H9 (cell line): Measurements from ENCODE around the gene PTPRF. TPM values are rescaled to one million over a fixed set of nuclear protein-coding genes. Genes with fewer than 3 reads are reported as not detected.

Source experiments
- DNase-seq: peaks from one replicate; pipeline ENCODE4 v3.0.0-alpha.2; 2017
- H2AFZ ChIP-seq: one replicate; pipeline ENCODE4 v1.6.1; 2013; ENCODE audit warnings: mild to moderate bottlenecking, low read length, control low read depth, moderate library complexity
- H2AK5ac ChIP-seq: 2 replicates; pipeline ENCODE4 v1.6.1; 2013; ENCODE audit warnings: low read length, control low read depth, mixed read lengths; ENCODE audit not compliant: insufficient read length
- H2BK120ac ChIP-seq: one replicate; pipeline ENCODE4 v1.6.1; 2013; ENCODE audit warnings: low read depth, mild to moderate bottlenecking, low read length, control low read depth, inconsistent platforms; ENCODE audit not compliant: poor library complexity, severe bottlenecking
- H2BK12ac ChIP-seq: 2 replicates; pipeline ENCODE4 v1.6.1; 2013; ENCODE audit warnings: low read length, control low read depth, mixed read lengths, low read depth; ENCODE audit not compliant: insufficient read length
- H2BK15ac ChIP-seq: 2 replicates; pipeline ENCODE4 v1.6.1; 2013; ENCODE audit warnings: low read depth, low read length, control low read depth
- H2BK20ac ChIP-seq: one replicate; pipeline ENCODE4 v1.6.1; 2013; ENCODE audit warnings: low read depth, mild to moderate bottlenecking, low read length, control low read depth, inconsistent platforms; ENCODE audit not compliant: poor library complexity, severe bottlenecking
- H2BK5ac ChIP-seq: 2 replicates; pipeline ENCODE4 v1.6.1; 2013; ENCODE audit warnings: low read length, control low read depth, mixed read lengths; ENCODE audit not compliant: insufficient read length
- H3K14ac ChIP-seq: 2 replicates; pipeline ENCODE4 v1.6.1; 2013; ENCODE audit warnings: low read length, control low read depth; ENCODE audit not compliant: insufficient read depth
- H3K18ac ChIP-seq: 2 replicates; pipeline ENCODE4 v1.6.1; 2013; ENCODE audit warnings: low read depth, mild to moderate bottlenecking, mixed read lengths, low read length, control low read depth; ENCODE audit not compliant: insufficient read length
- H3K23ac ChIP-seq: 2 replicates; pipeline ENCODE4 v1.6.1; 2013; ENCODE audit warnings: low read length, control low read depth, mixed read lengths, low read depth; ENCODE audit not compliant: insufficient read length
- H3K23me2 ChIP-seq: 2 replicates; pipeline ENCODE4 v1.6.1; 2013; ENCODE audit warnings: low read depth, mild to moderate bottlenecking, mixed read lengths, low read length, control low read depth; ENCODE audit not compliant: insufficient read length, poor library complexity, severe bottlenecking
- H3K27ac ChIP-seq: 2 replicates; pipeline ENCODE4 v1.5.1; 2013; ENCODE audit warnings: low read length, control low read depth, mixed read lengths, low read depth; ENCODE audit not compliant: insufficient read length
- H3K27me3 ChIP-seq: 2 replicates; pipeline ENCODE4 v1.6.1; 2013; ENCODE audit warnings: low read length, control low read depth, inconsistent platforms; ENCODE audit not compliant: insufficient read depth
- H3K4ac ChIP-seq: 2 replicates; pipeline ENCODE4 v1.6.1; 2013; ENCODE audit warnings: low read depth, mild to moderate bottlenecking, control low read depth, inconsistent platforms, low read length, moderate library complexity
- H3K4me1 ChIP-seq: 2 replicates; pipeline ENCODE4 v1.6.1; 2013; ENCODE audit warnings: low read length, control low read depth, inconsistent platforms; ENCODE audit not compliant: insufficient read depth
- H3K4me2 ChIP-seq: 2 replicates; pipeline ENCODE4 v1.6.1; 2013; ENCODE audit warnings: low read length, control low read depth, mixed read lengths; ENCODE audit not compliant: insufficient read length, insufficient read depth
- H3K56ac ChIP-seq: 2 replicates; pipeline ENCODE4 v1.6.1; 2013; ENCODE audit warnings: low read depth, mild to moderate bottlenecking, mixed read lengths, low read length, control low read depth; ENCODE audit not compliant: insufficient read length
- H3K79me1 ChIP-seq: 2 replicates; pipeline ENCODE4 v1.6.1; 2013; ENCODE audit warnings: low read depth, mild to moderate bottlenecking, moderate library complexity, low read length, control low read depth, inconsistent platforms; ENCODE audit not compliant: insufficient read depth, poor library complexity, severe bottlenecking
- H3K79me2 ChIP-seq: 2 replicates; pipeline ENCODE4 v1.6.1; 2013; ENCODE audit warnings: low read length, control low read depth, inconsistent platforms; ENCODE audit not compliant: insufficient read depth
- H3K9ac ChIP-seq: 2 replicates; pipeline ENCODE4 v1.6.1; 2013; ENCODE audit warnings: low read length, control low read depth, mixed read lengths; ENCODE audit not compliant: insufficient read length; ENCODE audit errors: extremely low read depth
- H3K9me3 ChIP-seq: one replicate; pipeline ENCODE4 v1.6.1; 2013; ENCODE audit warnings: low read depth, low read length, inconsistent platforms; ENCODE audit not compliant: control insufficient read depth
- H3T11ph ChIP-seq: one replicate; pipeline ENCODE4 v1.6.1; 2013; ENCODE audit warnings: mild to moderate bottlenecking, low read length, control low read depth, inconsistent platforms
- H4K20me1 ChIP-seq: one replicate; pipeline ENCODE4 v1.6.1; 2013; ENCODE audit not compliant: control insufficient read depth, insufficient read length, insufficient read depth
- H4K5ac ChIP-seq: 2 replicates; pipeline ENCODE4 v1.6.1; 2013; ENCODE audit warnings: low read depth, mild to moderate bottlenecking, mixed read lengths, low read length, control low read depth; ENCODE audit not compliant: insufficient read length
- H4K8ac ChIP-seq: replicated peaks from 2 replicates; pipeline ENCODE4 v1.6.1; 2013; ENCODE audit warnings: low read length, control low read depth, mixed read lengths, low read depth; ENCODE audit not compliant: insufficient read length
- H4K91ac ChIP-seq: 2 replicates; pipeline ENCODE4 v1.6.1; 2013; ENCODE audit warnings: low read depth, mild to moderate bottlenecking, moderate library complexity, mixed read lengths, low read length, control low read depth; ENCODE audit not compliant: insufficient read length
- H3K27ac Mint-ChIP-seq, 3 experiments: 2 replicates in 2 of 3; 3 replicates in 1 of 3; pipeline ENCODE4 v1.8.0; 2020 to 2021; ENCODE audit warnings: mixed read lengths in 3 of 3, mild to moderate bottlenecking in 1 of 3, moderate library complexity in 1 of 3
- H3K27me3 Mint-ChIP-seq: 2 replicates; pipeline ENCODE4 v1.8.0; 2021; ENCODE audit warnings: low read depth, mild to moderate bottlenecking, moderate library complexity, mixed read lengths
- H3K36me3 Mint-ChIP-seq, 3 experiments: 2 replicates in 2 of 3; 3 replicates in 1 of 3; pipeline ENCODE4 v1.8.0; 2020 to 2021; ENCODE audit warnings: low read depth in 3 of 3, mixed read lengths in 3 of 3; ENCODE audit not compliant: insufficient read depth in 1 of 3
- H3K4me1 Mint-ChIP-seq, 2 experiments: 2 replicates each; pipeline ENCODE4 v1.8.0; 2020; ENCODE audit warnings: mixed read lengths in 2 of 2
- H3K4me3 Mint-ChIP-seq, 2 experiments: 2 replicates in 1 of 2; 3 replicates in 1 of 2; pipeline ENCODE4 v1.8.0; 2020 to 2021; ENCODE audit warnings: mild to moderate bottlenecking in 2 of 2, mixed read lengths in 2 of 2, moderate library complexity in 1 of 2
- H3K9me3 Mint-ChIP-seq, 2 experiments: 2 replicates in 1 of 2; 3 replicates in 1 of 2; pipeline ENCODE4 v1.8.0; 2020; ENCODE audit warnings: mild to moderate bottlenecking in 2 of 2, mixed read lengths in 2 of 2, moderate library complexity in 1 of 2
- CTCF ChIP-seq: fragments of 200-600 bp; sonication (generic); conservative IDR thresholded peaks from 3 replicates; pipeline ENCODE4 v1.8.0; 2021; ENCODE audit warnings: antibody characterized with exemption, mild to moderate bottlenecking
- WGBS: extraction: QIAGEN DNeasy Blood & Tissue Kit; methylation state at CpG from one replicate; pipeline ENCODE4 v1.1.7; 2013; ENCODE audit warnings: missing lambda C conversion rate, low lambda C conversion rate, mixed read lengths; ENCODE audit not compliant: insufficient read length; ENCODE audit errors: extremely low coverage; 5-methylcytosine and 5-hydroxymethylcytosine counted together
- total RNA-seq: library from RNA; stranded (reverse); gene quantifications from 2 replicates; pipeline ENCODE4 v1.2.1, GENCODE V29; 2021

Gene PTPRF
- total RNA-seq, 1 experiment from 2014 or later, result 193 TPM

- DNase-seq, result peak; percentile 99
- peak overlapping the region; percentile 26 for H4K5ac ChIP-seq
- H3T11ph ChIP-seq, result peak overlapping the region; percentile 56
- no peak overlapping the region for H3K23ac ChIP-seq
- no peak overlapping the region for H2BK12ac ChIP-seq
- no peaks in the 10 kb centered on the region for H3K27me3 ChIP-seq
- peak overlapping the region; percentile 62 for H3K9ac ChIP-seq
- peak overlapping the region; percentile 98 to 100 (median 98) for H3K27ac Mint-ChIP-seq
- H3K18ac ChIP-seq, result peak overlapping the region; percentile 73
- H2BK120ac ChIP-seq, result no peak overlapping the region
- no peak overlapping the region for H2BK15ac ChIP-seq
- peak overlapping the region; percentile 65 for H2AK5ac ChIP-seq
- H3K4me1 ChIP-seq, result no peaks in the 10 kb centered on the region; the same call in 1 of the 2 replicates
- H3K4me3 Mint-ChIP-seq, result peak overlapping the region; percentile 61 to 82
- H3K56ac ChIP-seq, result no peak overlapping the region
- H3K9me3 ChIP-seq, result no peaks in the 10 kb centered on the region
- TF ChIP-seq CTCF, result no peak
- no peaks in the 10 kb centered on the region for H3K27me3 Mint-ChIP-seq
- H3K27ac ChIP-seq, result peak overlapping the region; percentile 97
- WGBS, result no CpG with 5 or more reads among the region's 30 CpGs
- no peak overlapping the region for H4K8ac ChIP-seq
- H2BK20ac ChIP-seq, result no peak overlapping the region
- H3K23me2 ChIP-seq, result no peaks in the 10 kb centered on the region
- H3K36me3 Mint-ChIP-seq, result peaks cover 18 to 46% (median 45%) of the 10 kb centered on the region in 3 experiments
- H3K4ac ChIP-seq, result no peak overlapping the region
- H3K79me2 ChIP-seq, result no peaks in the 10 kb centered on the region; the same call in 1 of the 2 replicates
- H4K91ac ChIP-seq, result peak overlapping the region; percentile 73
- no peak overlapping the region for H2AFZ ChIP-seq
- peaks cover 3% of the 10 kb centered on the region for H3K79me1 ChIP-seq
- H2BK5ac ChIP-seq, result no peak overlapping the region
- no peaks in the 10 kb centered on the region for H4K20me1 ChIP-seq
- H3K14ac ChIP-seq, result peak overlapping the region; percentile 86
- H3K9me3 Mint-ChIP-seq, result no peaks in the 10 kb centered on the region; a peak in 1 of 5 replicates
- peaks cover 78 to 90% of the 10 kb centered on the region in 2 experiments for H3K4me1 Mint-ChIP-seq
- peak overlapping the region; percentile 77 for H3K4me2 ChIP-seq
These were observed 19.4 kb downstream of the PTPRF start for GRCh38 chr1:43549921-43550597.
